SK-N-SH treated with all-trans-retinoic acid at 6 μM for 48 hours (cell line): ENCODE results near the gene FGF10.

Source experiments
- ATAC-seq: fragments of 200-7000 bp; cut with Tn5 transposase; 3 replicates; pipeline ENCODE4 v1.9.1; 2020; ENCODE audit warnings: mild to moderate bottlenecking, moderate library complexity
- BACH2 ChIP-seq: fragments of 250-450 bp; sonication (Bioruptor Pico); IDR thresholded peaks from 2 replicates; pipeline ENCODE4 v1.9.0; 2021; ENCODE audit warnings: mild to moderate bottlenecking, borderline replicate concordance
- CREB5 ChIP-seq: fragments of 250-450 bp; sonication (Bioruptor Pico); IDR thresholded peaks from 2 replicates; pipeline ENCODE4 v1.5.1; 2020; ENCODE audit warnings: low read depth, mild to moderate bottlenecking, moderate library complexity
- ESRRG ChIP-seq: fragments of 250-450 bp; sonication (Bioruptor Pico); IDR thresholded peaks from 2 replicates; pipeline ENCODE4 v1.6.1; 2021; ENCODE audit warnings: mild to moderate bottlenecking
- GLIS3 ChIP-seq: fragments of 250-450 bp; sonication (Bioruptor Pico); IDR thresholded peaks from 2 replicates; pipeline ENCODE4 v1.5.0; 2020; ENCODE audit warnings: mild to moderate bottlenecking, moderate library complexity
- ISL1 ChIP-seq: fragments of 250-450 bp; sonication (Bioruptor Pico); IDR thresholded peaks from 2 replicates; pipeline ENCODE4 v2.1.2; 2022; ENCODE audit warnings: mild to moderate bottlenecking, moderate library complexity
- OSR1 ChIP-seq: fragments of 250-450 bp; sonication (Bioruptor Pico); IDR thresholded peaks from 2 replicates; pipeline ENCODE4 v1.8.0; 2022; ENCODE audit warnings: moderate library complexity, mild to moderate bottlenecking, inconsistent platforms
- PATZ1 ChIP-seq: fragments of 250-450 bp; sonication (Bioruptor Pico); IDR thresholded peaks from 2 replicates; pipeline ENCODE4 v1.8.0; 2020; ENCODE audit warnings: mild to moderate bottlenecking, moderate library complexity, borderline replicate concordance
- POU6F1 ChIP-seq: fragments of 250-450 bp; sonication (Bioruptor Pico); IDR thresholded peaks from 2 replicates; pipeline ENCODE4 v1.8.0; 2021; ENCODE audit warnings: low read depth, mild to moderate bottlenecking, moderate library complexity, borderline replicate concordance
- PPARA ChIP-seq: fragments of 250-450 bp; sonication (Bioruptor Pico); IDR thresholded peaks from 2 replicates; pipeline ENCODE4 v1.5.0; 2020; ENCODE audit warnings: mild to moderate bottlenecking, borderline replicate concordance
- RARB ChIP-seq: fragments of 250-450 bp; sonication (Bioruptor Pico); IDR thresholded peaks from 2 replicates; pipeline ENCODE4 v1.8.0; 2021; ENCODE audit warnings: mild to moderate bottlenecking, moderate library complexity
- TCF4 ChIP-seq: fragments of 250-450 bp; sonication (Bioruptor Pico); IDR thresholded peaks from 2 replicates; pipeline ENCODE4 v1.8.0; 2021; ENCODE audit warnings: mild to moderate bottlenecking, moderate library complexity, borderline replicate concordance
- TSHZ2 ChIP-seq: fragments of 250-450 bp; sonication (Bioruptor Pico); IDR thresholded peaks from 2 replicates; pipeline ENCODE4 v1.5.0; 2020; ENCODE audit warnings: mild to moderate bottlenecking, moderate library complexity
- ZC3H10 ChIP-seq: fragments of 250-450 bp; sonication (Bioruptor Pico); IDR thresholded peaks from 2 replicates; pipeline ENCODE4 v1.5.1; 2021; ENCODE audit warnings: mild to moderate bottlenecking, moderate library complexity
- ZFP3 ChIP-seq: fragments of 250-450 bp; sonication (Bioruptor Pico); IDR thresholded peaks from 2 replicates; pipeline ENCODE4 v1.5.0; 2020; ENCODE audit warnings: mild to moderate bottlenecking, moderate library complexity
- ZFP30 ChIP-seq: fragments of 450-650 bp; formaldehyde crosslinking; IDR thresholded peaks from 2 replicates; pipeline ENCODE4 v1.5.0; 2022; ENCODE audit warnings: mild to moderate bottlenecking, moderate library complexity
- ZNF565 ChIP-seq: fragments of 450-650 bp; formaldehyde crosslinking; conservative IDR thresholded peaks from 2 replicates; pipeline ENCODE4 v1.5.0; 2020; ENCODE audit warnings: low read depth, mild to moderate bottlenecking, moderate library complexity
- ZNF70 ChIP-seq: fragments of 450-650 bp; formaldehyde crosslinking; IDR thresholded peaks from 2 replicates; pipeline ENCODE4 v1.5.0; 2020; ENCODE audit warnings: mild to moderate bottlenecking, moderate library complexity
- ZNF8 ChIP-seq: fragments of 450-650 bp; formaldehyde crosslinking; IDR thresholded peaks from 2 replicates; pipeline ENCODE4 v1.5.0; 2020; ENCODE audit warnings: mild to moderate bottlenecking, moderate library complexity
- TF ChIP-seq, protein P1 (sequence below): fragments of 250-450 bp; sonication (Bioruptor Pico); IDR thresholded peaks from 2 replicates; pipeline ENCODE4 v1.5.1; 2021; ENCODE audit warnings: mild to moderate bottlenecking, moderate library complexity

Gene FGF10

DNA sequence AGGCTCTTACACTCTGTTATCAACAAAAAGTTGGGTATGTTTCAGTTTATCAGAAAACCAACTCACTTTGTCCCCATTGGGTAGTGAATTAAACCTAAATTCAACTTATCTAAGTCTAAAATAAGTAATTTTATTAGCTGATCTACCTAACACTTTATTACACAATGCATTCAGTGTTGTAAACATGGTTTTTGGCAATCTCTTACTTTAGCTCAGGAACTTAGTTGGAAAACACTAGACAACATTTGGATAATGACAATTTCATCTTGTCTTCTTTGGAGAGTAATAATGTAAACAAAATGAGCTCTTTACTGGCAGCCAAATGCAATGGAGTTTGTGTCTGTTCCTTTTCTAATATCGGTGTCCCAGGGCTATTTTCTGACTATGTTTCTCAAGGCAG, 33.0 kb downstream of the FGF10 start:
- TF ChIP-seq PPARA (CRISPR knock-in tag) (no peak), ZFP3 (CRISPR knock-in tag) (no peak), CREB5 (no peak), OSR1 (CRISPR knock-in tag) (no peak), ZC3H10 (CRISPR knock-in tag) (no peak), ZFP30 (CRISPR knock-in tag) (no peak), RARB (no peak)
- TF ChIP-seq, protein P1, sequence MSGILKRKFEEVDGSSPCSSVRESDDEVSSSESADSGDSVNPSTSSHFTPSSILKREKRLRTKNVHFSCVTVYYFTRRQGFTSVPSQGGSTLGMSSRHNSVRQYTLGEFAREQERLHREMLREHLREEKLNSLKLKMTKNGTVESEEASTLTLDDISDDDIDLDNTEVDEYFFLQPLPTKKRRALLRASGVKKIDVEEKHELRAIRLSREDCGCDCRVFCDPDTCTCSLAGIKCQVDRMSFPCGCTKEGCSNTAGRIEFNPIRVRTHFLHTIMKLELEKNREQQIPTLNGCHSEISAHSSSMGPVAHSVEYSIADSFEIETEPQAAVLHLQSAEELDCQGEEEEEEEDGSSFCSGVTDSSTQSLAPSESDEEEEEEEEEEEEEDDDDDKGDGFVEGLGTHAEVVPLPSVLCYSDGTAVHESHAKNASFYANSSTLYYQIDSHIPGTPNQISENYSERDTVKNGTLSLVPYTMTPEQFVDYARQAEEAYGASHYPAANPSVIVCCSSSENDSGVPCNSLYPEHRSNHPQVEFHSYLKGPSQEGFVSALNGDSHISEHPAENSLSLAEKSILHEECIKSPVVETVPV: no peak

DNA sequence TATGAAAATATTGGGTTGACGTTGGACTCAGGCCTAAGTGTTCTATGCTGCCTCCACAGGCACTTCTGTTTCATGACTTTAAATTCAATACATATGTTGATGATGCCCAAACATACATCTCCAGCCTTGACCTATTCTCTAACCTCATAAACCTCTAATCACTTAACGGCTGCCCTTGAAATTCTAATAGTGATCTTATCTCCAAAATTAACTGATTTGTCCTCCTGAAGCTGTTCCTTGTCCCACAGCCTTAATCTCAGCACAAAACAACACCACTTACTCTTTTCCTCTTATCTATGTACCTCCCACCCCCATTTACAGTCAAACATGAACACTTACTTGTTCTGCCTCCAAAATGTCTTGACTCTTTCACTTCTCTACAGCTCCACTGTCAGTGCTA, 43.3 kb downstream of the FGF10 start:
- TF ChIP-seq ISL1 (CRISPR knock-in tag) (no peak), POU6F1 (CRISPR knock-in tag) (no peak), ZNF8 (CRISPR knock-in tag) (no peak), CREB5 (no peak)
- no peak for ATAC-seq

More for the DNA sequence above, 33.0 kb downstream of the FGF10 start:
- ATAC-seq: no peak

GRCh38 chr5:44336708-44337107, 52.5 kb downstream of the FGF10 start:
- ATAC-seq: no peak
- TF ChIP-seq TCF4 (CRISPR knock-in tag): no peak
- no peak for TF ChIP-seq GLIS3 (CRISPR knock-in tag)
- no peak for TF ChIP-seq ZNF8 (CRISPR knock-in tag)
- TF ChIP-seq BACH2 (CRISPR knock-in tag): no peak
- TF ChIP-seq ZC3H10 (CRISPR knock-in tag): no peak
- no peak for TF ChIP-seq ZNF565 (CRISPR knock-in tag)
- TF ChIP-seq OSR1 (CRISPR knock-in tag): no peak
- no peak for TF ChIP-seq POU6F1 (CRISPR knock-in tag)
- no peak for TF ChIP-seq ZNF70 (CRISPR knock-in tag)

- TF ChIP-seq ZC3H10 (CRISPR knock-in tag) (no peak), ZFP30 (CRISPR knock-in tag) (no peak)
- ATAC-seq: no peak
Measured at GRCh38 chr5:44334622-44335021, 54.6 kb downstream of the FGF10 start.

- ATAC-seq: peak; percentile 76
- TF ChIP-seq, protein P1: no peak
- TF ChIP-seq TSHZ2 (CRISPR knock-in tag) (no peak), PATZ1 (CRISPR knock-in tag) (no peak), ESRRG (CRISPR knock-in tag) (no peak), ZFP3 (CRISPR knock-in tag) (no peak)
Measured at GRCh38 chr5:44332285-44332971, 56.8 kb downstream of the FGF10 start.
